DOHH2 (cell line): Measurements from ENCODE around the gene SCGB1C2.

Experiments
- H3F3A ChIP-seq: fragments of 200-600 bp; sonication (generic), shearing (Covaris generic); 2 replicates; pipeline ENCODE4 v1.6.0; 2016; ENCODE audit warnings: antibody characterized with exemption, mild to moderate bottlenecking; ENCODE audit not compliant: control insufficient read depth, insufficient read depth
- H3K27ac ChIP-seq: fragments of 200-600 bp; sonication (generic); 2 replicates; pipeline ENCODE4 v1.5.1; 2014; ENCODE audit warnings: low read depth, mild to moderate bottlenecking, low read length, moderate library complexity
- H3K27me3 ChIP-seq: fragments of 200-600 bp; sonication (generic); 2 replicates; pipeline ENCODE4 v1.6.1; 2014; ENCODE audit warnings: mild to moderate bottlenecking, low read length, mixed read lengths; ENCODE audit not compliant: control insufficient read depth
- H3K36me3 ChIP-seq: fragments of 200-600 bp; sonication (generic); 2 replicates; pipeline ENCODE4 v1.6.1; 2014; ENCODE audit warnings: mild to moderate bottlenecking, low read length, moderate library complexity, mixed read lengths; ENCODE audit not compliant: control insufficient read depth
- H3K4me1 ChIP-seq: fragments of 200-600 bp; sonication (generic); 2 replicates; pipeline ENCODE4 v1.6.1; 2014; ENCODE audit warnings: mild to moderate bottlenecking, low read length, mixed read lengths; ENCODE audit not compliant: control insufficient read depth
- H3K4me2 ChIP-seq: fragments of 200-600 bp; sonication (generic); 2 replicates; pipeline ENCODE4 v1.6.0; 2014; ENCODE audit warnings: mild to moderate bottlenecking, low read length, moderate library complexity
- H3K4me3 ChIP-seq: fragments of 200-600 bp; sonication (generic); 2 replicates; pipeline ENCODE4 v1.5.1; 2014; ENCODE audit warnings: mild to moderate bottlenecking, low read length, mixed read lengths
- H3K79me2 ChIP-seq: fragments of 200-600 bp; sonication (generic); 2 replicates; pipeline ENCODE4 v1.6.1; 2014; ENCODE audit warnings: mild to moderate bottlenecking, low read length, mixed read lengths; ENCODE audit not compliant: control insufficient read depth
- H3K9me2 ChIP-seq: fragments of 200-600 bp; sonication (generic); replicated peaks from 2 replicates; pipeline ENCODE4 v1.6.1; 2014; ENCODE audit warnings: mild to moderate bottlenecking, low read length, mixed read lengths; ENCODE audit not compliant: control insufficient read depth
- H3K9me3 ChIP-seq: fragments of 200-600 bp; sonication (generic); 2 replicates; pipeline ENCODE4 v1.6.1; 2014; ENCODE audit warnings: antibody characterized with exemption, low read length, mixed read lengths; ENCODE audit not compliant: control insufficient read depth, insufficient read depth
- H4K20me1 ChIP-seq: fragments of 200-600 bp; sonication (generic); 2 replicates; pipeline ENCODE4 v1.6.0; 2014; ENCODE audit warnings: low read depth, mild to moderate bottlenecking, antibody characterized with exemption, low read length, moderate library complexity; ENCODE audit not compliant: control insufficient read depth, insufficient read depth
- CTCF ChIP-seq: fragments of 200-600 bp; sonication (generic); IDR thresholded peaks from one replicate; pipeline ENCODE4 v1.5.1; 2014; ENCODE audit warnings: antibody characterized with exemption, mild to moderate bottlenecking, low read depth, low read length; ENCODE audit not compliant: poor library complexity, severe bottlenecking
- EZH2phosphoT487 ChIP-seq: fragments of 200-600 bp; sonication (generic); IDR thresholded peaks from 2 replicates; pipeline ENCODE4 v1.6.1; 2017; ENCODE audit warnings: borderline replicate concordance, mild to moderate bottlenecking, antibody characterized with exemption, low read length, moderate library complexity, mixed read lengths

Gene SCGB1C2

GRCh38 chr17:156946-157345 lies 19.6 kb downstream of the SCGB1C2 start:
- no peaks in the 10 kb centered on the region for H3K79me2 ChIP-seq
- no peaks in the 10 kb centered on the region for H4K20me1 ChIP-seq
- no peaks in the 10 kb centered on the region for H3K27me3 ChIP-seq
- H3K36me3 ChIP-seq: no peaks in the 10 kb centered on the region
- no peaks in the 10 kb centered on the region for H3K9me2 ChIP-seq
- TF ChIP-seq EZH2phosphoT487 (no peak), CTCF (no peak)
- H3K4me2 ChIP-seq: no peak overlapping the region
- no peak overlapping the region for H3K4me3 ChIP-seq
- H3K9me3 ChIP-seq: no peaks in the 10 kb centered on the region
- H3K4me1 ChIP-seq: no peaks in the 10 kb centered on the region
- H3K27ac ChIP-seq: no peak overlapping the region
- H3F3A ChIP-seq: no peaks in the 10 kb centered on the region

- no peak overlapping the region for H3K4me3 ChIP-seq
- no peak overlapping the region for H3K27ac ChIP-seq
- no peak overlapping the region for H3K4me2 ChIP-seq
- H3K79me2 ChIP-seq: no peaks in the 10 kb centered on the region
- H4K20me1 ChIP-seq: no peaks in the 10 kb centered on the region
- H3K9me3 ChIP-seq: no peaks in the 10 kb centered on the region
- no peaks in the 10 kb centered on the region for H3K27me3 ChIP-seq
- TF ChIP-seq CTCF (no peak), EZH2phosphoT487 (no peak)
- H3F3A ChIP-seq: no peaks in the 10 kb centered on the region
- H3K4me1 ChIP-seq: no peaks in the 10 kb centered on the region
- no peaks in the 10 kb centered on the region for H3K36me3 ChIP-seq
- no peaks in the 10 kb centered on the region for H3K9me2 ChIP-seq
Measured at GRCh38 chr17:157901-158300, 20.5 kb downstream of the SCGB1C2 start.

- no peaks in the 10 kb centered on the region for H3K27me3 ChIP-seq
- H3K4me3 ChIP-seq: no peak overlapping the region
- no peak overlapping the region for H3K4me2 ChIP-seq
- no peak overlapping the region for H3K27ac ChIP-seq
- H3K4me1 ChIP-seq: no peaks in the 10 kb centered on the region
- H3K36me3 ChIP-seq: no peaks in the 10 kb centered on the region
- no peaks in the 10 kb centered on the region for H3F3A ChIP-seq
- no peaks in the 10 kb centered on the region for H3K9me2 ChIP-seq
- H3K79me2 ChIP-seq: no peaks in the 10 kb centered on the region
- no peaks in the 10 kb centered on the region for H4K20me1 ChIP-seq
- H3K9me3 ChIP-seq: no peaks in the 10 kb centered on the region
- TF ChIP-seq EZH2phosphoT487: no peak
- TF ChIP-seq CTCF: no peak
Measured at GRCh38 chr17:158379-158778, 21.0 kb downstream of the SCGB1C2 start.

- TF ChIP-seq EZH2phosphoT487 (no peak), CTCF (no peak)
- no peaks in the 10 kb centered on the region for H3K9me3 ChIP-seq
- H3F3A ChIP-seq: no peaks in the 10 kb centered on the region
- no peaks in the 10 kb centered on the region for H3K27me3 ChIP-seq
- H3K4me3 ChIP-seq: no peak overlapping the region
- no peaks in the 10 kb centered on the region for H3K36me3 ChIP-seq
- H3K4me2 ChIP-seq: no peak overlapping the region
- no peaks in the 10 kb centered on the region for H3K79me2 ChIP-seq
- H3K9me2 ChIP-seq: no peaks in the 10 kb centered on the region
- no peaks in the 10 kb centered on the region for H4K20me1 ChIP-seq
- H3K27ac ChIP-seq: no peak overlapping the region
- H3K4me1 ChIP-seq: no peaks in the 10 kb centered on the region
Measured at GRCh38 chr17:159609-160008, 22.2 kb downstream of the SCGB1C2 start.
